Head of caudate nucleus (tissue), 42 donors: ENCODE data around the gene PHF21A.

ENCODE experiments used
- DNase-seq, 42 donors: peaks; one replicate each; pipeline versions ENCODE4 v3.0.0 to v3.0.0-alpha.2; 2020 to 2021; ENCODE audit warnings: mixed read lengths in 7 of 42
- intact Hi-C: fragments of 100-400 bp; cut with DNase I; formaldehyde crosslinking; loops from one replicate; pipeline ENCODE4 v1.15.0; 2022

PHF21A gene

GRCh38 chr11:45885921-45886721 lies 235.1 kb downstream of the PHF21A start:
- peak in 1 of 42 donors; percentile 24 for DNase-seq
- intact Hi-C loops, result no loop called here

GRCh38 chr11:45885274-45885920 lies 235.9 kb downstream of the PHF21A start, which contains the start of gene MAPK8IP1:
Gene MAPK8IP1, plus strand, starts transcription at chr11:45885651. Its CDS starts 170 bp downstream, at chr11:45885821.
- DNase-seq, result peak in 30 of 42 donors; percentile 34 to 84 (median 62)
- intact Hi-C loops, result no loop called here

GRCh38 chr11:45884596-45885185 lies 236.6 kb downstream of the PHF21A start:
- intact Hi-C loops, result no loop called here

More at GRCh38 chr11:45884596-45885185, 236.6 kb downstream of the PHF21A start:
- DNase-seq, result no peak
